Muscle of arm (tissue), 12 donors: ENCODE measurements around the gene HSD17B14. TPM values are rescaled to one million over a fixed set of nuclear protein-coding genes. Genes with fewer than 3 reads are reported as not detected.
A peak's percentile ranks its signal among the peaks of the same experiment; 100 is the strongest.

Experiments
- DNase-seq: peaks from one replicate; pipeline ENCODE4 v3.0.0-alpha.2; 2013
- polyA plus RNA-seq, 12 donors: library from polyadenylated mRNA; unstranded; fragments of 120-200 nt; gene quantifications; one replicate each; pipeline ENCODE4 v1.2.1, GENCODE V29; 2013; ENCODE audit not compliant: insufficient read length in 12 of 12

HSD17B14 gene
- polyA plus RNA-seq, 12 donors = 2.5 to 4.8 (median 3.1) TPM; not detected in 2

GRCh38 chr19:48833049-48833448, 3.2 kb downstream of the HSD17B14 start:
- DNase-seq = no peak

GRCh38 chr19:48830965-48831364, 5.3 kb downstream of the HSD17B14 start:
- DNase-seq = no peak

- no peak for DNase-seq
These were observed 6.2 kb downstream of the HSD17B14 start for GRCh38 chr19:48830088-48830487.

GRCh38 chr19:48826606-48827020, 9.7 kb downstream of the HSD17B14 start:
- DNase-seq = no peak

- DNase-seq = no peak
These were observed 13.8 kb downstream of the HSD17B14 start for GRCh38 chr19:48822514-48822913.

GRCh38 chr19:48821633-48822032, 14.7 kb downstream of the HSD17B14 start:
- DNase-seq = no peak

- peak; percentile 49 for DNase-seq
These were observed 16.9 kb downstream of the HSD17B14 start for GRCh38 chr19:48819366-48819816.

- DNase-seq = no peak
These were observed 18.0 kb downstream of the HSD17B14 start for GRCh38 chr19:48818234-48818820.

GRCh38 chr19:48817585-48818124, 18.6 kb downstream of the HSD17B14 start:
- no peak for DNase-seq

GRCh38 chr19:48815870-48816501, 20.3 kb downstream of the HSD17B14 start:
- DNase-seq = no peak

GRCh38 chr19:48814895-48815294, 21.4 kb downstream of the HSD17B14 start:
- no peak for DNase-seq

- no peak for DNase-seq
These were observed 23.0 kb downstream of the HSD17B14 start for GRCh38 chr19:48813123-48813913.

- DNase-seq = peak; percentile 60
These were observed 24.0 kb downstream of the HSD17B14 start for GRCh38 chr19:48812094-48812929.

GRCh38 chr19:48810151-48810550, 26.1 kb downstream of the HSD17B14 start:
- DNase-seq = no peak

- DNase-seq = no peak
These were observed 28.5 kb downstream of the HSD17B14 start for GRCh38 chr19:48807590-48808308.

- no peak for DNase-seq
These were observed 29.3 kb downstream of the HSD17B14 start for GRCh38 chr19:48806818-48807589.

GRCh38 chr19:48806518-48806817, 29.8 kb downstream of the HSD17B14 start:
- DNase-seq = peak; percentile 75

GRCh38 chr19:48805452-48805851, 30.8 kb downstream of the HSD17B14 start:
- DNase-seq = no peak

GRCh38 chr19:48804496-48804895, 31.8 kb downstream of the HSD17B14 start:
- DNase-seq = no peak

- no peak for DNase-seq
These were observed 33.7 kb downstream of the HSD17B14 start for GRCh38 chr19:48802623-48803022.
